Measurements from ENCODE around the gene SLC25A34. TPM values are rescaled to one million over a fixed set of nuclear protein-coding genes. Genes with fewer than 3 reads are reported as not detected.

SLC25A34 gene
- total RNA-seq, 8 experiments from 2014 or later = 0.49 to 1.5 (median 1.0) TPM

DNA sequence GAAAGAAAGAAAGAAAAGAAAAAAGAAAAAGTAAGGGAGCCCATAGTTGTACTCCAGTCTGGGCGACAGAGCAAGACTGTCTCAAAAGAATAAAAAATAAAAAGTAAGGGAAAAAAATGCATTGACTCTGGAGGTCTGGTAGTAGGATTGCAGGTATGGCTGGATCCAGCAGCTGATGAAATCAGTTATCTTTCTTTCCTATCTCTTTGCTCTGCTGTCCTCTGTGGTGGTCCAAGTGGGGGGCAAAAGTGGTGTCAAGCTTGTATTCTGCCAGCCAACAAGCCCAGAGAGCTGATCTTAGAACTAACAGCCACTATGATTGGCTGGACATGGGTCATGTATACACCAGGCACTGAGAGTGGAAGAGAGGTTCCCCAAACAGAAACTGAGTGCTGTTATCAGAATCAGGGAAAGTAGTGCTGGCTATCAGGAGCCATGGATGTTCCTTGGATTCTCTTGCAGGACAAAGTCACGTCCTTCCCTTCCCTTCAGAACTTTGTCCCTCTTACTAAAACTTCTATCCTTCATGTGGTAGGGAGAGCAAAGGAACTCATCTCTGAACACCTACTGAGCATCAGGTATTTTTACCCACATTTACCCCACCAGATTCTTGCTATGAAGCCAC, 19.1 kb downstream of the SLC25A34 start:
- no peak overlapping the region for H3K4me3 ChIP-seq
- H3K27ac ChIP-seq = no peak overlapping the region
- H3K4me1 ChIP-seq (replicated peaks in 1 of 2) = peaks cover 21 to 25% of the 10 kb centered on the region in 2 donors
- ATAC-seq (replicated peaks in 6 of 8) = no peak
- in situ Hi-C loops (cut with MboI; ENCODE audit: low pct_unique_long_range_greater_than_20kb in 2 of 9, low sequenced_read_pairs in 9 of 9, unreplicated experiment in 9 of 9) = no loop called here
- 29 to 100% (median 86%) methylated on average over 1 to 2 of the region's 2 CpGs; no CpG with 5 or more reads in 1 of the 10 experiments for WGBS, 10 experiments

DNA sequence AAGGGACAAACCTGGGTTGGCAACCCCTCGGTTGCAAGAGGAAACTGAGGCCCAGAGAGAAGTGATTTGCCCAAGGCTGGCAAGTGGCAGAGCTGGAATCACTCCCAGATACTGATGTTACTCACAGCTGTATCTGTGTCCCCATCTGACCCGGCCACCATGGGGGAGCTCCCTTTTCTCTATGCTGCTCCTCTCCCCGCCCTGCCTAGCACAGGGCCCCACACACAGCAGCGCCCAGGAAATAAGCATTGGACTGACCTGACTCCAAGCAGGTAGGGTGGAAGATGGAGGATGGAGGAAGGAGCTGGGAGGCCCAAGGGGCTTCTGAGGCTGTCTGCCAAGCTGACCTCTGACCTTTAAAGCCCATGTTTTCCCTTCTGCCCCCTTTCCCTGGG, 19.6 kb downstream of the SLC25A34 start:
- no peak overlapping the region for H3K4me3 ChIP-seq
- no peak overlapping the region for H3K27ac ChIP-seq
- WGBS, 10 experiments = 50 to 97% (median 80%) methylated on average over 1 to 4 of the region's 4 CpGs; no CpG with 5 or more reads in 6 of the 10 experiments
- in situ Hi-C loops (cut with MboI; ENCODE audit: low pct_unique_long_range_greater_than_20kb in 2 of 9, low sequenced_read_pairs in 9 of 9, unreplicated experiment in 9 of 9) = no loop called here
- ATAC-seq (replicated peaks in 6 of 8) = no peak
- peaks cover 26 to 29% of the 10 kb centered on the region in 2 donors for H3K4me1 ChIP-seq (replicated peaks in 1 of 2)

DNA sequence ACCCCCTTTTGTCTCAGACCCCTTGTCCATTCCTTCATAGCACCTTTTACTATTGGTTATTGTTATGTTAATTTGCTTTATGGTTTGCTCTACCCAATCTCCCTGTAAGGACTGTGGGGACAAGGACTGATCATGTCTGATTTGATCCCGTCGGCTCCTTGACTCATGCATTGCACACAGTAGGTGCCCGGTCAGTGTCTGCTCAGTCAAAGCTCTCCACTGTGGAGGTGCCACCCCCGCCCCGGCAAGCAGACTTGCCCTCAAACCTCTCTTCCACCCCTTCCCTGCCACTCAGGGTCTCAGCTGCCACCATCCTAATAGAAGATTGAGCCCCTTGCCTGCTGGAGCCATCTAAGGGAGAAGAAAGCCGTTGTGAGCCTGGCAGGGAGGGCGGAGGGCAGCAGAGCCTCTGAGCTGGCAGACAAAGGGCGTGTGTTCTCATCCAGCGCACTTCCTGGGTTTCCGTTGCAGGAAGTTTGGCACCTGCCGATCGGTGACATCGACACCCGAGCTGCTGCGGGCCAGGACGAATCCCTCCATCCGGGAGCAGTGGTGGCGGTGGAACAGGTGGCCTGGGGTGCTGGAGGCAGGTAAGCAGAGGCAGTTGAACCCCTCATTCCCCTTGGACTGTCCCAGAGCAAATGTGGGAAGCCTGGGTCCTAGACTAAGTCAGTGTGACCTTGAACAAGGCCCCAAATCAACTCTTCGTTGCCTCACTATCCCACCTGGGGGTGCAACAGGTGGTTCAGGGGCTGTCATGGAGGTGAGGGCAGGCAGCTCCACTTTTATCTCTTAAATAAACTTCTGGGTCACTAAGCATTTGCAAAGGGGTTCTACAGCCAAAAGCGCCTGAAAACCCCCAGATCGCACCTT, 20.3 kb downstream of the SLC25A34 start:
- no peak for ATAC-seq (replicated peaks in 6 of 8)
- 40 to 94% (median 67%) methylated on average over 1 to 12 of the region's 21 CpGs; no CpG with 5 or more reads in 4 of the 10 experiments for WGBS, 10 experiments
- Histone ChIP-seq H3K27ac (no peak overlapping the region), H3K4me3 (no peak overlapping the region), H3K4me1 (replicated peaks in 1 of 2) (peaks cover 28% of the 10 kb centered on the region in 2 donors)
- in situ Hi-C loops (cut with MboI; ENCODE audit: low pct_unique_long_range_greater_than_20kb in 2 of 9, low sequenced_read_pairs in 9 of 9, unreplicated experiment in 9 of 9) = no loop called here

DNA sequence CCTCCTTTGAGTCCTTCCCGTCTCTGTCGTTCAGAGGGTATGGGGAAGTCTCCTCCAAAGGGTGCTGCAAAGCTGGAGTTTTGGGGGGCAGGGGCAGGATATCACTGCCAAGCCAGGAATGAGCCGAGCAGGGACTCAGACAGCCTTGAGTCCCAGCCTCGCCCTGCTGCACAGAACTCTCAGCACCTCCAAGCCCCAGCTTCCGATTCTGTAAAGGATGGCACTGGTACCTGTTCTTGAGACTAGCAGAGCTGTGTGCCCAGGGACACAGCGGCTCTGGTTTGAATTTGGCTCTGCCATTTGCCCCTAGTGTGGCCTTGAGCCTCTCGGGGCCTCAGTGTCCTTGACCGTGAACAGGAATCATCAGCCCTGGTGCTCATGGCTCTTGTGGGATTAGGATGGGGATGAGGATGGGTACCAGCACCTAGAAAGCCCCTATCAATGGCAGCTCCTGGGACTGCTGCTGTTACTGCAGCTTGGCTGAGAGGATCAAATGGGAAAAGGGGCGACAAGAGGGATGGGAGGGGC, 21.0 kb downstream of the SLC25A34 start:
- Histone ChIP-seq H3K4me3 (no peak overlapping the region), H3K4me1 (replicated peaks in 1 of 2) (peaks cover 28% of the 10 kb centered on the region in 2 donors), H3K27ac (peak overlapping the region in 1 of 2 donors; percentile 58)
- in situ Hi-C loops (cut with MboI; ENCODE audit: low pct_unique_long_range_greater_than_20kb in 2 of 9, low sequenced_read_pairs in 9 of 9, unreplicated experiment in 9 of 9) = no loop called here
- 72 to 93% (median 83%) methylated on average over 2 to 7 of the region's 9 CpGs; no CpG with 5 or more reads in 5 of the 10 experiments for WGBS, 10 experiments
- ATAC-seq (replicated peaks in 6 of 8) = no peak

DNA sequence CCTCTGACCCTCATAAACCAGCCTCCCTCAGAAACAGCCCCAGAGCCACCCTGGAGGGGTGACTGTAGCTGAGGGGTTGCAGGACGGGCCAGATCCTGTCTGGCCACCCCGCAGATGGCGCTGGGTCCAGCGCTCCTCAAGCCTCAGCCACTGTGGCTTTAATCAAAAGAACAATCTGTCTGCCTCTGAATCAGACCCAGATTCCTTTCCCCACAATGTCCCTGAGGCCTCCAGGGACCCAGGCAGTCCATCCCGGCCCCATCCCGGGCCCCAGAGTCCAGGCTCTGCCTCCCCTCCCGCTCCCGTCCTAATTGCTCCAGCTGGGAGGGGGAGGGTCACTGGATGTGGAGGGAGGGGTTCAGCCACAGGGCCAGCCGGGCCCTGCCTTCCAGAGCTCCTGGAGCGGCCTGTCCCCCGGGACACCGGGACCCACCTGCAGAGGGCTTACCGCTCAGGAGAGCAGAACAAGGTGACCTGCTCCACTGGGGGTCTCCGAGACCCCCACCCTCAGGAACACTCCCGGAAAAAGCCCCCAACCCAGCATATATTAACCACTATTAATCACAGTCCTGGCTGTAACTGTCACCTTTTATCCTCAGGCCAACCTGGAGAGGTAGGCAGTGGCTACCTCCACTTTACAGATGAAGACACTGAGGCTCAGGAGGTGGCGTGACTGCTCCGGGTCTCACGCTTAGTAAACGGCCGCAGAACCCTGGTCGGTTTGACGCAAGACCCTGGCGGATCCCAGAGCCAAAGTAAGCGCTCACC, 21.7 kb downstream of the SLC25A34 start:
- WGBS, 10 experiments = 20 to 40% (median 28%) methylated on average over 1 to 8 of the region's 24 CpGs; no CpG with 5 or more reads in 7 of the 10 experiments
- peak in 7 of 8 experiments; percentile 16 to 83 (median 77) for ATAC-seq (replicated peaks in 6 of 8)
- peak overlapping the region in 1 of 2 donors; percentile 58 for H3K27ac ChIP-seq
- in situ Hi-C loops (cut with MboI; ENCODE audit: low pct_unique_long_range_greater_than_20kb in 2 of 9, low sequenced_read_pairs in 9 of 9, unreplicated experiment in 9 of 9) = no loop called here
- peaks cover 28% of the 10 kb centered on the region in 2 donors for H3K4me1 ChIP-seq (replicated peaks in 1 of 2)
- H3K4me3 ChIP-seq = peak overlapping the region; percentile 53 to 93 (median 63)

DNA sequence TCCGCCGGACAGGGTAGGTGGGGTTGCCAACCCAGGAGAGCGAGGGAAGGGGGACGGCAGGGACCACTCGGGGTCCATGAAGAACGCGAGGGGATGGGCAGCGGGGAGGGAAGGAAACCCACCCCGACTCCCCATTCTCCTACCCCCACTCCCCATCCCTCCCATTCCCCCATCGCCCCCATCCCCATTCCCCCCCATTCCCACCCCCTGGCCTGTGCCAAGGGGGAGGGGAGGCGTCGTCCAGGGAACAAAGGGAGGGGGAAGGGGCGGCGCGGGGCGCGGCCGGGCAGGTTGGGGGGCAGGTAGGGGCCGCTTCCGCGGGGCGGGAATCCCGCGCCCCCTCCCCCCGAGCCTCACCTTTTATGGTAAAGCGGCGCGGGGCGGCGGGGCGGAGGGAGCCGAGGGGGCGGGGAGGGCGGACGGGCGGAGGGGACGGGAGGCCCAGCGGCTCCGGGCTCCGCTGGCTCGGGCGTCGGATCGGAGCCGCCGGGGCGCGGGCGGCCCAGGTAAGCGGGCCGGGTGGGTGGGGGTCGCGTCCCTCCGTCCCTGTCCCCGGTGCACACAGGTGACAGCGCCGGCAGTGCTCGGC, 22.4 kb downstream of the SLC25A34 start, which contains the start of gene FBLIM1:
TSS of gene FBLIM1 (plus strand) at position 453 of the 589 bp plus-strand sequence. CDS start 6,189 bp downstream, outside the sequence.
- in situ Hi-C loops (cut with MboI; ENCODE audit: low pct_unique_long_range_greater_than_20kb in 2 of 9, low sequenced_read_pairs in 9 of 9, unreplicated experiment in 9 of 9) = no loop called here
- H3K4me3 ChIP-seq = peak within 1 kb of the TSS; percentile 53 to 93 (median 63)
- H3K27ac ChIP-seq = peak within 1 kb of the TSS; percentile 14 to 58
- peak; percentile 12 to 54 (median 35) for ATAC-seq (replicated peaks in 6 of 8)
- H3K4me1 ChIP-seq (replicated peaks in 1 of 2) = peaks cover 28% of the 10 kb centered on the region in 2 donors
- WGBS, 10 experiments = 80% methylated on average over 2 of the region's 58 CpGs; no CpG with 5 or more reads in 9 of the 10 experiments

DNA sequence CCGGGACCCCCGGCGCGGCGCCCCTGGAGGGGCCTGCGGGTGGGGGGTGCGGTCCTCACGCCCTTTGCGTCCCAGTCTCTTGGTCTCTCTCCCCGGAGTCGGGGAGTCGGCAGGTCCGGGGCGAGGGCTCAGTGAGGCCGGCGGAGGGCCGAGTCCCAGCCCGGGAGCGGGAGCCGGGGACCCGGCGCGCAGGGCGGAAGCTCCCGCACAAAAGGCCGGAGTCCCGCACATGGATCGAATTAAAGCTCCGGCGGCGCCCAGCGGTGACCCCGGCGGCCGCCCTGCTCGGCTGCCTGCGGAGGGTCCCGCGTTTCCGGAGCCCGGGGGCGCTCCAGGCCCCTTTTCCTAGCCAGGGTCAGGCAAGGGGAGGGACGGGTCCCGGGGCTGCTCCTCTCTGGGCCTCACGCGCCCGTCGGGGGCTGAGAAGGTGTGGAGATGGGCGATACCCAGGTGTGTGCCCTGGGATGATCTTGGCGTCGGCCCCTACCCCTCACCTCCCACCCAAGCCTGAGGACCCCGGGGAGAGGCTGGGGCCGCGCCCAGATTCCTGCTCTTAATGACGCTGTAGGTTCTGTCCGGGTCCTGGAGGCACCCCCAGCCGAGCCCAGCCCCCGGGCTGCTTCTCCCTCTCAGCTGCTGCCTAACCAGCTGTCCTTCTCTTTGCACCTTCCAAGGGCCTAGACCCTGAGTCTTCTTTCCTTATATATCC, 23.0 kb downstream of the SLC25A34 start:
- Histone ChIP-seq H3K4me1 (replicated peaks in 1 of 2) (peaks cover 28% of the 10 kb centered on the region in 2 donors), H3K4me3 (peak overlapping the region; percentile 53 to 93 (median 63)), H3K27ac (peak overlapping the region; percentile 14 to 58)
- 0 to 20% (median 3%) methylated on average over 4 to 20 of the region's 58 CpGs; no CpG with 5 or more reads in 7 of the 10 experiments for WGBS, 10 experiments
- in situ Hi-C loops (cut with MboI; ENCODE audit: low pct_unique_long_range_greater_than_20kb in 2 of 9, low sequenced_read_pairs in 9 of 9, unreplicated experiment in 9 of 9) = no loop called here
- peak; percentile 17 to 75 (median 47) for ATAC-seq (replicated peaks in 6 of 8)

DNA sequence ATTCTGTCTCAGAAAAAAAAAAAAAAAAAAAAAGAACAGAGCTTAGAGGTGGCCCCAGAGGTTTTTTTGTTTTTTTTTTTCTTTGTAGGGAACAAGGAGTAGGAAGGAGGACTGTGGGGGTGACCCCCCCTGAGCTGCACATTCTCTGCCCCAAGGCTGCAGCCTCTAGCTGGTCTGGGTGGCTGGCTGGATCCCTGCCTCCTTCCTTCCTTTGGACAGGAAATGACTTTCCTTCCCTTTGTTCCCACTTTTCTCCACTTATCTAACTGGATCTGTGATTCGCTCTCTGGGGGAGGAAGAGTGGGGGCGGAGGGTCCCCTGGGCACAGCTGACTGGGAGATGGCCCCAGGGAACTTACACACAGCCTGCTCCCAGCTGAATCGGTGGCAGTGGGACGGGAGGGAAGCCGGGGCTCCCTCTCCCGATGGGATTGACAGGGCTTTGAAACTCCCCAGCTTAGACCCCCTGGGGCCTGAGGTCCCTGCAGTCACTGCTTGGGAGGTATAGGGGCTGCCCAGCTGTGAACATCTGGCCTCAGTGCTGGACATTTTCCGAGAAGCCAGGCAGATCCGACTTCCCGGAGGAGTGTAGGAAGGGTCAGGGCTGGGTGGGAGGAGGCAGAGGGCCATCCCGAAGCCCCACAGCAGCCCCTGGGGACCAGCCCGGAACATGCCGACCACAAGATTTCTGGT, 24.6 kb downstream of the SLC25A34 start:
- WGBS, 10 experiments = 10 to 70% (median 51%) methylated on average over 1 to 8 of the region's 12 CpGs; no CpG with 5 or more reads in 3 of the 10 experiments
- H3K4me1 ChIP-seq (replicated peaks in 1 of 2) = peaks cover 28% of the 10 kb centered on the region in 2 donors
- in situ Hi-C loops (cut with MboI; ENCODE audit: low pct_unique_long_range_greater_than_20kb in 2 of 9, low sequenced_read_pairs in 9 of 9, unreplicated experiment in 9 of 9) = no loop called here
- peak in 3 of 8 experiments; percentile 2 to 21 (median 10) for ATAC-seq (replicated peaks in 6 of 8)
- H3K4me3 ChIP-seq = no peak overlapping the region
- no peak overlapping the region for H3K27ac ChIP-seq

DNA sequence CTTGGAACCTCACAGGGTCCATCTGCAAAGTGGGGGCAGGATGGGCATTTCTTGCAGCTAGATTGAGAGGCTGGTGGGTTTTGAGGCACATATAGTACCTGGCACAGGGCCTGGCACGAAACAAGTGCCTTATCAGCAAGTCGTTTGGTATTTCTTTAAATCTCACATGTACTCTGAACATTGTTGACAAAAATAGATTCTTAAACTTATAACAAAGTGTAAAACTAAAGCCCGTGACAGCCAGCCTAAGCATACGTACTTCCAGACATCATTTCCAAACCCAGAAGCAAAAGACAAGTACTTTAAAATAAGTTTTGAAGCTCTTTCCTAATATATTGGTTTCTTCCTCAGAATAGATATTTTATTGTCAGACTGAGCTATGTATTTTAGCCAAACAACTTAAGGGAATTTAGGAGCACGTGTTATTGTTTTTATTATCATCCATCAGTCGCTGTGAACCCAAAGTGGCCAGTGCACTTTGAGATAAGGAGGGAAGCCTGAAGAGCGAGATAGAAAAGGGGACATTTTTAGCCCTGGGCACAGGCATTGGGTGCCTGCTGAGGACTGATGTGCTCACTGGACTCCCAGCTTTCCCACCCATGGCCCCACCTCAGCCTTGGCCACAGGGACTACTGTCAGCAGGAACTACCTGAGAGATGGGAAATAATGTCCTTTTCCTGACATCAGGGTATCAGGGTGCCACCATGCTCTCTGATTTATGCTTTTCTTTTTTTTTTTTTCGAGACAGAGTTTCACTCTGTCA, 25.5 kb downstream of the SLC25A34 start:
- no peak for ATAC-seq (replicated peaks in 6 of 8)
- 57 to 95% (median 91%) methylated on average over 1 to 8 of the region's 8 CpGs for WGBS, 10 experiments
- Histone ChIP-seq H3K4me1 (replicated peaks in 1 of 2) (peaks cover 28% of the 10 kb centered on the region in 2 donors), H3K4me3 (no peak overlapping the region), H3K27ac (no peak overlapping the region)
- in situ Hi-C loops (cut with MboI; ENCODE audit: low pct_unique_long_range_greater_than_20kb in 2 of 9, low sequenced_read_pairs in 9 of 9, unreplicated experiment in 9 of 9) = no loop called here

DNA sequence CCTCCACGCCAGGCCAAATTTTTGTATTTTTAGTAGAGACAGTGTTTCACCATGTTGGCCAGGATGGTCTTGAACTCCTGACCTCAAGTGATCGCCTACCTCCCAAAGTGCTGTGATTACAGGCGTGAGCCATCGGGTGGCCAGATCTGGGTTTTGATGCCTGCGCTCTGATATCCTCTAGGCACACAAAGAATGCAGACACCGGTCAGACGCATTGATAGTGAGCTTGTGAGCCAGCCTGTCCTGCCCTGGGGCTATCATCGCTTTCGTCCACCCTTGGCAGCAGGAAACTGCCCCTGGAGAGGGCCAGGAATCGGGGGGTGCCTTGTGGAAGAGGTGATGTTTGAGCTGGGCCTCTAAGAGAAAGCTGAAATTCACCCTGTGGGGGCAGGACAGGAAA, 26.5 kb downstream of the SLC25A34 start:
- WGBS, 10 experiments = 40 to 92% (median 75%) methylated on average over 1 to 10 of the region's 10 CpGs; no CpG with 5 or more reads in 2 of the 10 experiments
- H3K4me1 ChIP-seq (replicated peaks in 1 of 2) = peaks cover 21 to 22% of the 10 kb centered on the region in 2 donors
- H3K27ac ChIP-seq = no peak overlapping the region
- ATAC-seq (replicated peaks in 6 of 8) = no peak
- in situ Hi-C loops (cut with MboI; ENCODE audit: low pct_unique_long_range_greater_than_20kb in 2 of 9, low sequenced_read_pairs in 9 of 9, unreplicated experiment in 9 of 9) = no loop called here
- H3K4me3 ChIP-seq = no peak overlapping the region
